ENCODE measurements around the gene WARS2. TPM values are rescaled to one million over a fixed set of nuclear protein-coding genes. Genes with fewer than 3 reads are reported as not detected.

Gene WARS2
- polyA plus RNA-seq, 3 donors from 2014 or later = 6.5 to 10.6 (median 9.5) TPM

- Mint-ChIP-seq H3K27ac (no peak overlapping the region), H3K36me3 (peaks cover 0 to 14% (median 11%) of the 10 kb centered on the region in 3 donors), H3K9me3 (peaks cover 26 to 74% (median 34%) of the 10 kb centered on the region in 6 donors), H3K4me3 (no peak overlapping the region), H3K4me1 (peaks cover 0 to 22% of the 10 kb centered on the region in 2 donors), H3K27me3 (ENCODE audit: low read depth in 3 of 3) (peaks cover 46 to 75% (median 50%) of the 10 kb centered on the region in 3 donors)
- DNase-seq = no peak
These were observed 154.6 kb downstream of the WARS2 start for GRCh38 chr1:118985640-118986554.

GRCh38 chr1:118984722-118985639, 155.5 kb downstream of the WARS2 start:
- Mint-ChIP-seq H3K9me3 (peaks cover 29 to 78% (median 36%) of the 10 kb centered on the region in 6 donors), H3K27ac (no peak overlapping the region), H3K4me3 (peak overlapping the region in 3 of 5 donors; percentile 0 to 51 (median 22))

GRCh38 chr1:118984086-118984721, 156.2 kb downstream of the WARS2 start:
- Mint-ChIP-seq H3K27ac (no peak overlapping the region), H3K36me3 (peaks cover 0 to 17% (median 11%) of the 10 kb centered on the region in 3 donors), H3K27me3 (ENCODE audit: low read depth in 3 of 3) (peaks cover 42 to 75% (median 51%) of the 10 kb centered on the region in 3 donors), H3K9me3 (peaks cover 27 to 74% (median 37%) of the 10 kb centered on the region in 6 donors), H3K4me1 (peaks cover 2 to 22% of the 10 kb centered on the region in 2 donors), H3K4me3 (no peak overlapping the region)
- DNase-seq = no peak

More at GRCh38 chr1:118984722-118985639, 155.5 kb downstream of the WARS2 start:
- Mint-ChIP-seq H3K4me1 (peaks cover 0 to 22% of the 10 kb centered on the region in 2 donors), H3K27me3 (ENCODE audit: low read depth in 3 of 3) (peaks cover 43 to 78% (median 50%) of the 10 kb centered on the region in 3 donors), H3K36me3 (peaks cover 0 to 17% (median 11%) of the 10 kb centered on the region in 3 donors)
- no peak for DNase-seq

GRCh38 chr1:118983558-118984041, 156.9 kb downstream of the WARS2 start:
- Mint-ChIP-seq H3K36me3 (peaks cover 0 to 17% (median 11%) of the 10 kb centered on the region in 3 donors), H3K4me1 (peaks cover 3 to 22% of the 10 kb centered on the region in 2 donors), H3K27ac (no peak overlapping the region), H3K9me3 (peaks cover 27 to 72% (median 34%) of the 10 kb centered on the region in 6 donors), H3K27me3 (ENCODE audit: low read depth in 3 of 3) (peaks cover 45 to 73% (median 53%) of the 10 kb centered on the region in 3 donors), H3K4me3 (peak overlapping the region in 1 of 5 donors; percentile 20)
- DNase-seq = no peak

- Mint-ChIP-seq H3K27me3 (ENCODE audit: low read depth in 3 of 3) (peaks cover 45 to 75% (median 57%) of the 10 kb centered on the region in 3 donors), H3K4me3 (no peak overlapping the region), H3K27ac (no peak overlapping the region)
These were observed 157.5 kb downstream of the WARS2 start for GRCh38 chr1:118982821-118983557.

GRCh38 chr1:118982266-118982665, 158.2 kb downstream of the WARS2 start:
- H3K27ac Mint-ChIP-seq = no peak overlapping the region
- peaks cover 0 to 17% (median 11%) of the 10 kb centered on the region in 3 donors for H3K36me3 Mint-ChIP-seq
- H3K27me3 Mint-ChIP-seq (ENCODE audit: low read depth in 3 of 3) = peaks cover 45 to 78% (median 57%) of the 10 kb centered on the region in 3 donors
- no peak for DNase-seq
- H3K9me3 Mint-ChIP-seq = peaks cover 30 to 78% (median 34%) of the 10 kb centered on the region in 6 donors
- H3K4me3 Mint-ChIP-seq = no peak overlapping the region
- H3K4me1 Mint-ChIP-seq = peaks cover 3 to 22% of the 10 kb centered on the region in 2 donors

More at GRCh38 chr1:118982821-118983557, 157.5 kb downstream of the WARS2 start:
- H3K36me3 Mint-ChIP-seq = peaks cover 0 to 17% (median 11%) of the 10 kb centered on the region in 3 donors
- H3K4me1 Mint-ChIP-seq = peaks cover 3 to 22% of the 10 kb centered on the region in 2 donors
- peaks cover 30 to 74% (median 34%) of the 10 kb centered on the region in 6 donors for H3K9me3 Mint-ChIP-seq
- no peak for DNase-seq

- H3K27ac Mint-ChIP-seq = no peak overlapping the region
- peaks cover 0 to 12% (median 4%) of the 10 kb centered on the region in 3 donors for H3K36me3 Mint-ChIP-seq
- no peak overlapping the region for H3K4me3 Mint-ChIP-seq
- H3K4me1 Mint-ChIP-seq = peaks cover 3 to 15% of the 10 kb centered on the region in 2 donors
- peaks cover 41 to 70% (median 51%) of the 10 kb centered on the region in 3 donors for H3K27me3 Mint-ChIP-seq (ENCODE audit: low read depth in 3 of 3)
- peaks cover 21 to 70% (median 31%) of the 10 kb centered on the region in 6 donors for H3K9me3 Mint-ChIP-seq
- DNase-seq = no peak
These were observed 159.0 kb downstream of the WARS2 start for GRCh38 chr1:118981436-118981835.

Other genes starting within 250 kb of the WARS2 start
- gene TBX15, start 152.3 kb downstream of the WARS2 start, polyA plus RNA-seq = not detected
- not detected for gene HAO2, start 228.1 kb upstream of the WARS2 start, polyA plus RNA-seq